Erythroblast (primary cell): ENCODE measurements around the gene MICAL2.

ENCODE experiments used
- GATA1 ChIP-seq: IDR thresholded peaks from 2 replicates; pipeline ENCODE4 v1.6.1; 2011; ENCODE audit warnings: low read depth, mild to moderate bottlenecking, control low read depth, low read length, moderate library complexity
- POLR2A ChIP-seq: IDR thresholded peaks from 2 replicates; pipeline ENCODE4 v1.6.1; 2011; ENCODE audit warnings: mild to moderate bottlenecking, low read length

GRCh38 chr11:12071574-12071973 lies 38.8 kb upstream of the MICAL2 start:
- TF ChIP-seq POLR2A (no peak), GATA1 (no peak)
